ENCODE data around the gene TBL3.

GRCh38 chr16:1945559-1946391 lies 26.1 kb upstream of the TBL3 start:
- no peak for TF ChIP-seq CTCF (conservative IDR thresholded peaks at IDR 0.05; ENCODE audit: low read length)
- TF ChIP-seq EZH2phosphoT487 (IDR thresholded peaks at IDR 0.05; ENCODE audit: borderline replicate concordance, low read depth, low read length): no peak
